Stimulated activated CD8-positive, alpha-beta memory T cell treated with anti-CD3 and anti-CD28 coated beads, Interleukin-2, amount 100 ng/mL, for 48 hours (primary cell): ENCODE results near the gene AKAP11.

ENCODE experiments used
- DNase-seq, 2 donors: peaks; one replicate each; pipeline ENCODE4 v3.0.0-alpha.2; 2020; ENCODE audit warnings: low read depth in 2 of 2

Gene AKAP11

GRCh38 chr13:42271337-42272114, 426 bp upstream of the AKAP11 start:
- peak; percentile 84 to 89 for DNase-seq

GRCh38 chr13:42272804-42273175, 838 bp downstream of the AKAP11 start:
- DNase-seq: no peak

GRCh38 chr13:42274386-42275097, 2.6 kb downstream of the AKAP11 start:
- no peak for DNase-seq

- DNase-seq: no peak
These were observed 3.1 kb downstream of the AKAP11 start for GRCh38 chr13:42275098-42275471.

GRCh38 chr13:42275506-42275905, 3.6 kb downstream of the AKAP11 start:
- no peak for DNase-seq

- DNase-seq: no peak
These were observed 4.7 kb downstream of the AKAP11 start for GRCh38 chr13:42276683-42277082.

- no peak for DNase-seq
These were observed 5.8 kb downstream of the AKAP11 start for GRCh38 chr13:42277618-42278276.

- no peak for DNase-seq
These were observed 7.1 kb downstream of the AKAP11 start for GRCh38 chr13:42279080-42279479.

- no peak for DNase-seq
These were observed 8.0 kb downstream of the AKAP11 start for GRCh38 chr13:42279986-42280385.

- no peak for DNase-seq
These were observed 8.6 kb downstream of the AKAP11 start for GRCh38 chr13:42280537-42280936.

GRCh38 chr13:42283574-42283973, 11.6 kb downstream of the AKAP11 start:
- no peak for DNase-seq

GRCh38 chr13:42284068-42284467, 12.1 kb downstream of the AKAP11 start:
- no peak for DNase-seq

- DNase-seq: no peak
These were observed 26.4 kb downstream of the AKAP11 start for GRCh38 chr13:42298392-42298791.

- DNase-seq: no peak
These were observed 33.6 kb downstream of the AKAP11 start for GRCh38 chr13:42305503-42305902.

GRCh38 chr13:42307461-42307860, 35.5 kb downstream of the AKAP11 start:
- no peak for DNase-seq

- DNase-seq: no peak
These were observed 41.0 kb downstream of the AKAP11 start for GRCh38 chr13:42312817-42313431.

GRCh38 chr13:42318570-42318969, 46.6 kb downstream of the AKAP11 start:
- DNase-seq: no peak

- no peak for DNase-seq
These were observed 48.4 kb downstream of the AKAP11 start for GRCh38 chr13:42320375-42320787.

GRCh38 chr13:42322806-42323205, 50.9 kb downstream of the AKAP11 start:
- no peak for DNase-seq

GRCh38 chr13:42324704-42325103, 52.8 kb downstream of the AKAP11 start:
- no peak for DNase-seq

GRCh38 chr13:42327725-42328124, 55.8 kb downstream of the AKAP11 start:
- no peak for DNase-seq

GRCh38 chr13:42328672-42329071, 56.7 kb downstream of the AKAP11 start:
- no peak for DNase-seq
